Epithelial cell of esophagus (primary cell): ENCODE results near the gene RANGAP1.

Experiments
- DNase-seq: peaks from one replicate; pipeline ENCODE4 v3.0.0; 2010; ENCODE audit warnings: low read depth
- H3K4me3 ChIP-seq: 2 replicates; pipeline ENCODE4 v1.5.1; 2011; ENCODE audit warnings: mild to moderate bottlenecking, low read length, control low read depth
- CTCF ChIP-seq: IDR thresholded peaks from 2 replicates; pipeline ENCODE4 v1.5.1; 2011; ENCODE audit warnings: low read depth, mild to moderate bottlenecking, low read length, control low read depth, inconsistent platforms; ENCODE audit not compliant: insufficient read depth; ENCODE audit errors: missing control alignments

RANGAP1 gene

GRCh38 chr22:41327124-41327523 lies 41.1 kb upstream of the RANGAP1 start:
- DNase-seq, result no peak
- TF ChIP-seq CTCF, result no peak
- no peak overlapping the region for H3K4me3 ChIP-seq

- no peak overlapping the region for H3K4me3 ChIP-seq
- peak; percentile 20 for DNase-seq
- TF ChIP-seq CTCF, result no peak
These were observed 39.0 kb upstream of the RANGAP1 start for GRCh38 chr22:41324821-41325528.

GRCh38 chr22:41320416-41321240 lies 34.6 kb upstream of the RANGAP1 start:
- no peak for TF ChIP-seq CTCF
- no peak for DNase-seq
- no peak overlapping the region for H3K4me3 ChIP-seq

- no peak for DNase-seq
- H3K4me3 ChIP-seq, result no peak overlapping the region
- no peak for TF ChIP-seq CTCF
These were observed 29.6 kb upstream of the RANGAP1 start for GRCh38 chr22:41315586-41315985.

- TF ChIP-seq CTCF, result no peak
- no peak overlapping the region for H3K4me3 ChIP-seq
- peak; percentile 39 for DNase-seq
These were observed 28.8 kb upstream of the RANGAP1 start for GRCh38 chr22:41314821-41315220.

GRCh38 chr22:41311487-41311886 lies 25.5 kb upstream of the RANGAP1 start:
- H3K4me3 ChIP-seq, result no peak overlapping the region
- DNase-seq, result no peak
- no peak for TF ChIP-seq CTCF
